GM18858 (cell line): Measurements from ENCODE around the gene CFAP43.

ENCODE experiments used
- ATAC-seq: cut with Tn5 transposase; IDR thresholded peaks from one replicate; pipeline ENCODE4 v1.9.1; 2021; ENCODE audit not compliant: unreplicated experiment

Gene CFAP43

GRCh38 chr10:104099941-104100340 lies 132.2 kb downstream of the CFAP43 start:
- no peak for ATAC-seq

DNA sequence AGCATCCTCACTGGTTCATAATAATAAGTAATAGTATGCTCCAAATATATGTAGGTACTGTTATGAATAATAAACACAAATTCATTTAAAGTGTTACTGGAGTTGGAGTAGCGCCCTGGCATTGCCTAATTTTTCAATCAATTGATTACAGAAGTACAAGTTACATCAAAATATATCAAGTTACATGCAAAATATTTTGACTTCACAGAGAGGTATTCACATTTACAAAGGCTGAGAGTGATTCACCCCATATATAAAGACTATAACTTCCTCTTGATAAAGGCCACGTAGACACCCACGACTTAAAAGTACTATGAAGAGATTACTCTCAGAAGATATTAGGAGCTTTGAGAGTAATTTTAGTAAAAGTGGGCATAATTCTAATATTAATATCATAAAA lies 132.9 kb downstream of the CFAP43 start:
- no peak for ATAC-seq

DNA sequence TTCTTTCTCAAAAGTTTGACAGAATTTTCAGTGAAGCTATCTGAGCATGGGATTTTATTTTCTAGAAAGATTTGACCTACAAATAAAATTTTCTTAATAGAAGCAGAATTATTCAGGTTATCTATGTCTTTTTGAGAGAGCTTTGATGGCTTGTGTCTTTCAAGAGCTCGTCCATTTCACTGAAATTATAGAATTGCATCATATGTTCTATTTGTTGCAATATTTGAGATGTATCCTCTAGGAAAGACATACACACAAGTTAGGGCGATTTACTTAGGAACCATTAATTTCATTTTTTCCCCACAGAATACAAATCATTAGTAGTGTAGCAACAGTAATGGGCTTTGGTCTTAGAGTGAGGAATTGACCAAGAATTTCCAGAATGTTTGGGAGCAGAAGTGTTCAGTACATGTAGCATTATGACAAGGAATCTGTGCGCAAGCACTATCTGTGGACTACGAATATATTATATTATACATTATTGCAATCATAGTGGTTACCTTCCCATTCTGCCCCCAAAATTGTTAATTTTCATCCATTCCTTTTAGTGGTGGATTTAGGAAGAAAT lies 133.7 kb downstream of the CFAP43 start:
- no peak for ATAC-seq

GRCh38 chr10:104096692-104097091 lies 135.5 kb downstream of the CFAP43 start:
- no peak for ATAC-seq

DNA sequence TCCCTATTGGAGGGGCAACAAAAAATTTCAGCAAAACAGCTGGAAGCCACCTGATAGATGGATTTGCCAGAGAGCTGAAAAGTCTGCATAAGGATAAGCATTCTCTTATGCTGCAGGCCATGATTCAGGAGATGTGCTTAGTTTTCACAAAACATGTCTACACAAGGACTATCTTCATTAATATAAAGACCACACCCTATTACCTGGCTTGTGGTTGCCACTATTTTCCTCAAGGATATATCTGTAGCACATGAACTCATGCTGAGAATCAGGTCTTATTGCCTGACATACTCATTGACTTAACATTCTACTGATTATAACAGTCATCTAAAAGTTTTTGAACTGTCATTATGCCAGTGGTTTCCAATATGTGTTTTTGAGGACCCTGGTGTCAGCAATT lies 139.4 kb downstream of the CFAP43 start:
- ATAC-seq = no peak

GRCh38 chr10:104090611-104091010 lies 141.6 kb downstream of the CFAP43 start:
- no peak for ATAC-seq

DNA sequence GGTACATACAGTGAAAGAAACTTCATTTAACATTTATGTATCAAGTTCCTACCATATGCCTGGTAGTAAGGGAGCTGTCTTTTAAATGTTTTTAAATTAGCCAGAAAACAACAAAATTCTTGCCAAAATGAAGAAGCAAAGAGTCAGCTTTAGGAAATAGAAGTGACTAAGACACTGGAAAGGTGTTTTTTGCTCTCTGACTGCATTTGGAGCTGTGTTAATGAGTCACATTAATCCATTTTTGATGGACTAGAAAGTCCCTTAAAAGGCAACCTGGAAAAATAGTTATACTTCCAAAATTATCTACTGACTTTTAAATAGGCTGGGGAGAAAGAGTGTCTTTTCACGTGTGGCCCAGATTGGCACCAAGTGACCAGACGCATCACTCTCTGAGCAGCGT lies 142.5 kb downstream of the CFAP43 start:
- ATAC-seq = no peak

- no peak for ATAC-seq
Observed at GRCh38 chr10:104088239-104088638, 143.9 kb downstream of the CFAP43 start.

- no peak for ATAC-seq
Observed at GRCh38 chr10:104085801-104086400, 146.3 kb downstream of the CFAP43 start, which contains the start of gene COL17A1. Gene COL17A1, minus strand, starts transcription at chr10:104085880. Its CDS starts 5,207 bp downstream, at chr10:104080673.

- no peak for ATAC-seq
Observed at GRCh38 chr10:104084482-104085142, 147.6 kb downstream of the CFAP43 start.

GRCh38 chr10:104081998-104082397 lies 150.2 kb downstream of the CFAP43 start:
- ATAC-seq = no peak

DNA sequence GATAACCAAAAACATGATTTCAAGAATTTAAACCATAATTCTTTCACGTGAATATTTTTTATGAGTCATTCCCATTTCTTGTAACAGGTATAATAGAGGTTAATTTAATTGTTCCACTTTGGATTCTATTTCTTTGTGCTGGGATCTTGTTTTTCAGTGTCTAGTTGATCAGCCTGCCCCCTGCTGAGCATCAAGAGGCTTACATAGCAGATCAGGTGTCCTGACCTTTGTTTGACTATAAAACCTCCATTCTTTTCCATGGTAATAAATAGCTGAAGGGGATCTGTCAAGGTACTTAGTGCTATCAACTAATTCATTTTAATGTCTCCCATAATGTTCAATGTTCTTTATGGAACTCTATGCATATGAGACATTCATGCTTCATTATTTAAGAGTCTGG lies 151.4 kb downstream of the CFAP43 start:
- ATAC-seq = no peak
